HepG2 (cell line): ENCODE measurements around the gene HECTD2. TPM values are rescaled to one million over a fixed set of nuclear protein-coding genes. Genes with fewer than 3 reads are reported as not detected.

Experiments
- ATAC-seq: fragments of 200-7000 bp; cut with Tn5 transposase; 3 replicates; pipeline ENCODE4 v1.9.1; 2020; ENCODE audit warnings: mild to moderate bottlenecking, moderate library complexity
- BruUV-seq: library from RNA; stranded (reverse); fragments of 400-500 nt; replicated peaks from 2 replicates; lab custom pipeline; 2021; lab: Mats Ljungman, UMichigan
- CTCF ChIA-PET: fragments of 300-600 bp; formaldehyde crosslinking; extraction: SDS; loops from one replicate; lab custom pipeline; 2021; ENCODE audit warnings: low total read pairs, inconsistent platforms, low intra/inter-chr PET ratio; lab: Yijun Ruan, JAX
- POLR2A ChIA-PET: fragments of 350-600 bp; sonication (Branson Sonifier 250); formaldehyde crosslinking; loops from one replicate; lab custom pipeline; 2020; ENCODE audit warnings: antibody characterized with exemption, inconsistent platforms; lab: Yijun Ruan, JAX
- DNase-seq: peaks from one replicate; pipeline ENCODE4 v3.0.0-alpha.2; 2015; ENCODE audit warnings: low spot score
- FAIRE-seq: peaks from 3 replicates; lab custom pipeline; 2011; peaks lifted over from hg19 to GRCh38; lab: Jason Lieb, UNC
- H2AFZ ChIP-seq: one replicate; pipeline ENCODE4 v1.6.1; 2011; ENCODE audit warnings: low read length, inconsistent platforms
- H3K27ac ChIP-seq: fragments of 300-600 bp; 3 replicates; pipeline ENCODE4 v1.8.0; 2011; ENCODE audit warnings: mixed run types, mild to moderate bottlenecking, mixed read lengths, low read length, inconsistent platforms; ENCODE audit not compliant: insufficient read depth; ENCODE audit errors: extremely low read length
- H3K27me3 ChIP-seq, 2 experiments: fragments of 200-600 bp in 1 of 2; 2 replicates in 1 of 2; 3 replicates in 1 of 2; pipeline versions ENCODE4 v1.6.0 to v1.8.0; 2011; ENCODE audit warnings: low read length in 2 of 2, mild to moderate bottlenecking in 2 of 2, moderate library complexity in 2 of 2, inconsistent platforms in 1 of 2; ENCODE audit not compliant: insufficient read depth in 2 of 2, control insufficient read depth in 1 of 2
- H3K36me3 ChIP-seq, 2 experiments: fragments of 200-600 bp in 1 of 2; replicated peaks in 1 of 2; 2 replicates in 1 of 2; 3 replicates in 1 of 2; pipeline versions ENCODE4 v1.5.1 to v1.8.0; 2011; ENCODE audit warnings: low read length in 2 of 2, inconsistent platforms in 1 of 2; ENCODE audit not compliant: insufficient read depth in 2 of 2, control insufficient read depth in 1 of 2
- H3K4me1 ChIP-seq: 2 replicates; pipeline ENCODE4 v1.5.1; 2012; ENCODE audit warnings: low read length, inconsistent platforms; ENCODE audit not compliant: insufficient read depth
- H3K4me2 ChIP-seq: 2 replicates; pipeline ENCODE4 v1.6.0; 2011; ENCODE audit warnings: low read depth, low read length, inconsistent platforms
- H3K4me3 ChIP-seq, 3 experiments: fragments of 200-600 bp in 1 of 3; sonication (generic), shearing (Covaris generic) in 1 of 3; replicated peaks in 1 of 3; 2 replicates each; pipeline ENCODE4 v1.5.1; 2011 to 2016; ENCODE audit warnings: low read length in 3 of 3, inconsistent platforms in 2 of 3, low read depth in 2 of 3, mild to moderate bottlenecking in 2 of 3, control low read depth in 1 of 3, mixed read lengths in 1 of 3; ENCODE audit not compliant: insufficient read depth in 1 of 3
- H3K79me2 ChIP-seq: one replicate; pipeline ENCODE4 v1.6.1; 2011; ENCODE audit warnings: low read length, inconsistent platforms; ENCODE audit not compliant: insufficient read depth
- H3K9ac ChIP-seq: 2 replicates; pipeline ENCODE4 v1.6.0; 2011; ENCODE audit warnings: mild to moderate bottlenecking, low read depth, low read length, inconsistent platforms; ENCODE audit not compliant: insufficient read depth
- H3K9me3 ChIP-seq: 2 replicates; pipeline ENCODE4 v1.5.1; 2012; ENCODE audit warnings: mild to moderate bottlenecking, low read length
- H4K20me1 ChIP-seq: 2 replicates; pipeline ENCODE4 v1.6.0; 2011; ENCODE audit warnings: inconsistent platforms, mild to moderate bottlenecking, low read length, moderate library complexity; ENCODE audit not compliant: insufficient read depth
- NCOA2 ChIP-seq: sonication (generic); formaldehyde crosslinking; IDR thresholded peaks from 2 replicates; pipeline ENCODE4 v1.8.0; 2022; ENCODE audit warnings: inconsistent platforms
- SALL2 ChIP-seq: sonication (generic); formaldehyde crosslinking; IDR thresholded peaks from 2 replicates; pipeline ENCODE4 v1.8.1; 2023; ENCODE audit warnings: mild to moderate bottlenecking, missing genetic modification reagents, inconsistent platforms
- SP140L ChIP-seq: sonication (generic); formaldehyde crosslinking; IDR thresholded peaks from 2 replicates; pipeline ENCODE4 v1.4.0; 2020; ENCODE audit warnings: missing genetic modification reagents, borderline replicate concordance
- TSC22D2 ChIP-seq: sonication (generic); formaldehyde crosslinking; IDR thresholded peaks from 2 replicates; pipeline ENCODE4 v1.5.1; 2020; ENCODE audit warnings: missing genetic modification reagents, mild to moderate bottlenecking, borderline replicate concordance
- ZNF496 ChIP-seq: sonication (generic); formaldehyde crosslinking; IDR thresholded peaks from 2 replicates; pipeline ENCODE4 v1.8.1; 2023; ENCODE audit warnings: mild to moderate bottlenecking, moderate library complexity, missing genetic modification reagents; ENCODE audit not compliant: insufficient replicate concordance
- WGBS: methylation state at CpG from one replicate; pipeline ENCODE4 v1.1.6; 2017; ENCODE audit warnings: low lambda C conversion rate; 5-methylcytosine and 5-hydroxymethylcytosine counted together
- in situ Hi-C: cut with HindIII; loops from 2 replicates; pipeline ENCODE4 v1.10.0; 2017; ENCODE audit warnings: low pct_unique_long_range_greater_than_20kb; ENCODE audit not compliant: extremely low pct_ligation_motif_present
- intact Hi-C: fragments of 100-400 bp; cut with micrococcal nuclease; formaldehyde crosslinking; loops from one replicate; pipeline ENCODE4 v1.10.0; 2022; ENCODE audit not compliant: unreplicated experiment
- polyA plus RNA-seq, 8 experiments: library from polyadenylated mRNA; depleted of rRNA in 3 of 8; stranded (reverse) in 7 of 8; unstranded in 1 of 8; fragments of >200 nt; fragmentation: Illumina TruSeq in 4 of 8; extraction: Trizol in 4 of 8; gene quantifications; 2 replicates each; pipeline versions ENCODE4 v1.2.1 to v1.2.3, GENCODE V29; 2011 to 2016; ENCODE audit warnings: low read depth in 4 of 8, missing spikeins in 1 of 8, mixed read lengths in 1 of 8; ENCODE audit not compliant: insufficient read depth in 1 of 8
- total RNA-seq, 5 experiments: library from RNA; depleted of rRNA; stranded (reverse); fragments of >200 nt; fragmentation: Illumina TruSeq; extraction: Trizol; gene quantifications; 2 replicates each; pipeline ENCODE4 v1.2.3, GENCODE V29; 2016; ENCODE audit warnings: low read depth in 1 of 5
- TF ChIP-seq, protein P1 (sequence below): sonication (generic); formaldehyde crosslinking; IDR thresholded peaks from 2 replicates; pipeline ENCODE4 v1.4.0; 2020; ENCODE audit warnings: missing genetic modification reagents, borderline replicate concordance
- TF ChIP-seq, protein P2 (sequence below): sonication (generic); formaldehyde crosslinking; IDR thresholded peaks from 2 replicates; pipeline ENCODE4 v1.4.0; 2020; ENCODE audit warnings: mild to moderate bottlenecking, missing genetic modification reagents
- TF ChIP-seq, protein P3 (sequence below): sonication (generic); formaldehyde crosslinking; IDR thresholded peaks from 2 replicates; pipeline ENCODE4 v1.5.0; 2020; ENCODE audit warnings: mild to moderate bottlenecking, missing genetic modification reagents, borderline replicate concordance
- TF ChIP-seq, protein P4 (sequence below): sonication (generic); formaldehyde crosslinking; IDR thresholded peaks from 2 replicates; pipeline ENCODE4 v1.5.0; 2020; ENCODE audit warnings: missing genetic modification reagents, mild to moderate bottlenecking, borderline replicate concordance

The HECTD2 gene
- total and polyA plus RNA-seq, 2 of the 13 experiments (the other 11 are each of a cell fraction or from before 2014, with no cell fraction given) = 3.2 to 5.2 TPM

DNA sequence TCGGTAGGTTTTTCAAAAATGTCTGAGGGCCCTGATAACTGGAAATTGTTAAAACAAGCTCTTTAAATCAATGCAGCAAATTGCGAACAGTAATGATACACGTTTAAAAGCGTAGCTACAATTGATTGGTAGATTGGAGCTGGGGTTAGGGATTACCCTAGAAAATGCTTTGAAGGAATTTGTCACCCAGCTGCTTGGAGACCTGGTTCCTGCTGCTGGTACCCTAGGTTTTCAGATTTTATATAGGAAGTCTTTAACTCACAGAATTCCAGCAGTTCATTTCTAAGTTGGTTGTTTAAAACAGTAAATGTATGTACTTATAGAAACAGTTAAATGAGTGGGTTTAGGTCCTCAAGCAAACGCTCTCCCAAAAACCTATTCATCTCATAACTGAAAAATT is 1.5 kb downstream of the HECTD2 start:
- no peak overlapping the region for H3K27ac ChIP-seq
- H3K79me2 ChIP-seq = no peaks in the 10 kb centered on the region
- ATAC-seq (no peak), DNase-seq (no peak), FAIRE-seq (no peak)
- H3K9ac ChIP-seq = no peak overlapping the region
- H3K36me3 ChIP-seq = no peaks in the 10 kb centered on the region
- H3K4me1 ChIP-seq = peaks cover 25% of the 10 kb centered on the region
- BruUV-seq = no TSS peak
- H2AFZ ChIP-seq = no peak overlapping the region
- no peak overlapping the region for H3K4me3 ChIP-seq
- H4K20me1 ChIP-seq = no peaks in the 10 kb centered on the region
- in situ Hi-C loops = no loop called here
- POLR2A ChIA-PET = no interaction called here
- WGBS = 86% methylated on average over 5 of the region's 5 CpGs
- H3K4me2 ChIP-seq = peak overlapping the region; percentile 77; the same call in 1 of the 2 replicates
- peaks cover 2 to 7% of the 10 kb centered on the region in 2 experiments; a peak in 2 of 5 replicates for H3K27me3 ChIP-seq
- intact Hi-C loops = loop anchor here (10.0 kb wide), 1 partner anchor 333 kb away; no protein-coding TSS in a partner anchor
- CTCF ChIA-PET = no interaction called here
- no peaks in the 10 kb centered on the region for H3K9me3 ChIP-seq
- TF ChIP-seq, protein P1, sequence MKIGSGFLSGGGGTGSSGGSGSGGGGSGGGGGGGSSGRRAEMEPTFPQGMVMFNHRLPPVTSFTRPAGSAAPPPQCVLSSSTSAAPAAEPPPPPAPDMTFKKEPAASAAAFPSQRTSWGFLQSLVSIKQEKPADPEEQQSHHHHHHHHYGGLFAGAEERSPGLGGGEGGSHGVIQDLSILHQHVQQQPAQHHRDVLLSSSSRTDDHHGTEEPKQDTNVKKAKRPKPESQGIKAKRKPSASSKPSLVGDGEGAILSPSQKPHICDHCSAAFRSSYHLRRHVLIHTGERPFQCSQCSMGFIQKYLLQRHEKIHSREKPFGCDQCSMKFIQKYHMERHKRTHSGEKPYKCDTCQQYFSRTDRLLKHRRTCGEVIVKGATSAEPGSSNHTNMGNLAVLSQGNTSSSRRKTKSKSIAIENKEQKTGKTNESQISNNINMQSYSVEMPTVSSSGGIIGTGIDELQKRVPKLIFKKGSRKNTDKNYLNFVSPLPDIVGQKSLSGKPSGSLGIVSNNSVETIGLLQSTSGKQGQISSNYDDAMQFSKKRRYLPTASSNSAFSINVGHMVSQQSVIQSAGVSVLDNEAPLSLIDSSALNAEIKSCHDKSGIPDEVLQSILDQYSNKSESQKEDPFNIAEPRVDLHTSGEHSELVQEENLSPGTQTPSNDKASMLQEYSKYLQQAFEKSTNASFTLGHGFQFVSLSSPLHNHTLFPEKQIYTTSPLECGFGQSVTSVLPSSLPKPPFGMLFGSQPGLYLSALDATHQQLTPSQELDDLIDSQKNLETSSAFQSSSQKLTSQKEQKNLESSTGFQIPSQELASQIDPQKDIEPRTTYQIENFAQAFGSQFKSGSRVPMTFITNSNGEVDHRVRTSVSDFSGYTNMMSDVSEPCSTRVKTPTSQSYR (CRISPR knock-in tag) = no peak
- TF ChIP-seq SALL2 (no peak), ZNF496 (CRISPR knock-in tag) (no peak), TSC22D2 (CRISPR knock-in tag) (no peak), SP140L (no peak), NCOA2 (no peak)
- TF ChIP-seq, protein P2, sequence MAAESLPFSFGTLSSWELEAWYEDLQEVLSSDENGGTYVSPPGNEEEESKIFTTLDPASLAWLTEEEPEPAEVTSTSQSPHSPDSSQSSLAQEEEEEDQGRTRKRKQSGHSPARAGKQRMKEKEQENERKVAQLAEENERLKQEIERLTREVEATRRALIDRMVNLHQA (CRISPR knock-in tag) = no peak
- TF ChIP-seq, protein P3, sequence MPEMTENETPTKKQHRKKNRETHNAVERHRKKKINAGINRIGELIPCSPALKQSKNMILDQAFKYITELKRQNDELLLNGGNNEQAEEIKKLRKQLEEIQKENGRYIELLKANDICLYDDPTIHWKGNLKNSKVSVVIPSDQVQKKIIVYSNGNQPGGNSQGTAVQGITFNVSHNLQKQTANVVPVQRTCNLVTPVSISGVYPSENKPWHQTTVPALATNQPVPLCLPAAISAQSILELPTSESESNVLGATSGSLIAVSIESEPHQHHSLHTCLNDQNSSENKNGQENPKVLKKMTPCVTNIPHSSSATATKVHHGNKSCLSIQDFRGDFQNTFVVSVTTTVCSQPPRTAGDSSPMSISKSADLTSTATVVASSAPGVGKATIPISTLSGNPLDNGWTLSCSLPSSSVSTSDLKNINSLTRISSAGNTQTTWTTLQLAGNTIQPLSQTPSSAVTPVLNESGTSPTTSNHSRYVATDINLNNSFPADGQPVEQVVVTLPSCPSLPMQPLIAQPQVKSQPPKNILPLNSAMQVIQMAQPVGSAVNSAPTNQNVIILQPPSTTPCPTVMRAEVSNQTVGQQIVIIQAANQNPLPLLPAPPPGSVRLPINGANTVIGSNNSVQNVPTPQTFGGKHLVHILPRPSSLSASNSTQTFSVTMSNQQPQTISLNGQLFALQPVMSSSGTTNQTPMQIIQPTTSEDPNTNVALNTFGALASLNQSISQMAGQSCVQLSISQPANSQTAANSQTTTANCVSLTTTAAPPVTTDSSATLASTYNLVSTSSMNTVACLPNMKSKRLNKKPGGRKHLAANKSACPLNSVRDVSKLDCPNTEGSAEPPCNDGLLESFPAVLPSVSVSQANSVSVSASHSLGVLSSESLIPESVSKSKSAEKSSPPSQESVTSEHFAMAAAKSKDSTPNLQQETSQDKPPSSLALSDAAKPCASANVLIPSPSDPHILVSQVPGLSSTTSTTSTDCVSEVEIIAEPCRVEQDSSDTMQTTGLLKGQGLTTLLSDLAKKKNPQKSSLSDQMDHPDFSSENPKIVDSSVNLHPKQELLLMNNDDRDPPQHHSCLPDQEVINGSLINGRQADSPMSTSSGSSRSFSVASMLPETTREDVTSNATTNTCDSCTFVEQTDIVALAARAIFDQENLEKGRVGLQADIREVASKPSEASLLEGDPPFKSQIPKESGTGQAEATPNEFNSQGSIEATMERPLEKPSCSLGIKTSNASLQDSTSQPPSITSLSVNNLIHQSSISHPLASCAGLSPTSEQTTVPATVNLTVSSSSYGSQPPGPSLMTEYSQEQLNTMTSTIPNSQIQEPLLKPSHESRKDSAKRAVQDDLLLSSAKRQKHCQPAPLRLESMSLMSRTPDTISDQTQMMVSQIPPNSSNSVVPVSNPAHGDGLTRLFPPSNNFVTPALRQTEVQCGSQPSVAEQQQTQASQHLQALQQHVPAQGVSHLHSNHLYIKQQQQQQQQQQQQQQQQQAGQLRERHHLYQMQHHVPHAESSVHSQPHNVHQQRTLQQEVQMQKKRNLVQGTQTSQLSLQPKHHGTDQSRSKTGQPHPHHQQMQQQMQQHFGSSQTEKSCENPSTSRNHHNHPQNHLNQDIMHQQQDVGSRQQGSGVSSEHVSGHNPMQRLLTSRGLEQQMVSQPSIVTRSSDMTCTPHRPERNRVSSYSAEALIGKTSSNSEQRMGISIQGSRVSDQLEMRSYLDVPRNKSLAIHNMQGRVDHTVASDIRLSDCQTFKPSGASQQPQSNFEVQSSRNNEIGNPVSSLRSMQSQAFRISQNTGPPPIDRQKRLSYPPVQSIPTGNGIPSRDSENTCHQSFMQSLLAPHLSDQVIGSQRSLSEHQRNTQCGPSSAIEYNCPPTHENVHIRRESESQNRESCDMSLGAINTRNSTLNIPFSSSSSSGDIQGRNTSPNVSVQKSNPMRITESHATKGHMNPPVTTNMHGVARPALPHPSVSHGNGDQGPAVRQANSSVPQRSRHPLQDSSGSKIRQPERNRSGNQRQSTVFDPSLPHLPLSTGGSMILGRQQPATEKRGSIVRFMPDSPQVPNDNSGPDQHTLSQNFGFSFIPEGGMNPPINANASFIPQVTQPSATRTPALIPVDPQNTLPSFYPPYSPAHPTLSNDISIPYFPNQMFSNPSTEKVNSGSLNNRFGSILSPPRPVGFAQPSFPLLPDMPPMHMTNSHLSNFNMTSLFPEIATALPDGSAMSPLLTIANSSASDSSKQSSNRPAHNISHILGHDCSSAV (CRISPR knock-in tag) = no peak
- TF ChIP-seq, protein P4, sequence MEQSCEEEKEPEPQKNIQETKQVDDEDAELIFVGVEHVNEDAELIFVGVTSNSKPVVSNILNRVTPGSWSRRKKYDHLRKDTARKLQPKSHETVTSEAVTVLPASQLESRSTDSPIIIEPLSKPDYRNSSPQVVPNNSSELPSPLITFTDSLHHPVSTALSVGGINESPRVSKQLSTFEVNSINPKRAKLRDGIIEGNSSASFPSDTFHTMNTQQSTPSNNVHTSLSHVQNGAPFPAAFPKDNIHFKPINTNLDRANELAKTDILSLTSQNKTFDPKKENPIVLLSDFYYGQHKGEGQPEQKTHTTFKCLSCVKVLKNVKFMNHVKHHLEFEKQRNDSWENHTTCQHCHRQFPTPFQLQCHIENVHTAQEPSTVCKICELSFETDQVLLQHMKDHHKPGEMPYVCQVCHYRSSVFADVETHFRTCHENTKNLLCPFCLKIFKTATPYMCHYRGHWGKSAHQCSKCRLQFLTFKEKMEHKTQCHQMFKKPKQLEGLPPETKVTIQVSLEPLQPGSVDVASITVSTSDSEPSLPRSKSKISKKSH = no peak
